Heart right ventricle (tissue), 16 donors: ENCODE measurements around the gene GFI1B. TPM values are rescaled to one million over a fixed set of nuclear protein-coding genes. Genes with fewer than 3 reads are reported as not detected.

Source experiments
- ATAC-seq, 8 donors: fragments of 200-7000 bp; cut with Tn5 transposase; one replicate each; pipeline ENCODE4 v1.9.1; 2020; ENCODE audit warnings: mild to moderate bottlenecking in 8 of 8, moderate library complexity in 8 of 8, moderate number of reproducible peaks in 1 of 8
- DNase-seq, 2 donors: peaks; one replicate each; pipeline ENCODE4 v3.0.0-alpha.2; 2020
- H3K27ac ChIP-seq, 10 donors: fragments of 200-600 bp; sonication (generic) in 2 of 10; one replicate each; pipeline versions ENCODE4 v1.5.0 to v1.8.0; 2020 to 2022; ENCODE audit warnings: mild to moderate bottlenecking in 3 of 10
- H3K27me3 ChIP-seq, 7 donors: fragments of 200-600 bp; one replicate each; pipeline ENCODE4 v1.8.0; 2021 to 2022; ENCODE audit warnings: mild to moderate bottlenecking in 2 of 7
- H3K36me3 ChIP-seq, 9 donors: fragments of 200-600 bp; sonication (generic) in 1 of 9; one replicate each; pipeline versions ENCODE4 v1.5.0 to v1.8.0; 2020 to 2022; ENCODE audit warnings: mild to moderate bottlenecking in 2 of 9
- H3K4me1 ChIP-seq, 9 donors: fragments of 200-600 bp; sonication (generic) in 1 of 9; one replicate each; pipeline versions ENCODE4 v1.5.0 to v1.8.0; 2020 to 2022; ENCODE audit warnings: mild to moderate bottlenecking in 4 of 9
- H3K4me3 ChIP-seq, 10 donors: fragments of 200-600 bp; sonication (generic) in 2 of 10; one replicate each; pipeline versions ENCODE4 v1.5.0 to v1.8.0; 2020 to 2022; ENCODE audit warnings: mild to moderate bottlenecking in 7 of 10, moderate library complexity in 2 of 10
- H3K9me3 ChIP-seq, 11 donors: fragments of 200-600 bp in 10 of 11; sonication (generic) in 2 of 11; one replicate each; pipeline versions ENCODE4 v1.5.0 to v1.8.0; 2013 to 2022; ENCODE audit warnings: mild to moderate bottlenecking in 2 of 11, control low read depth in 1 of 11, moderate library complexity in 1 of 11
- CTCF ChIP-seq, 9 donors: fragments of 200-600 bp; sonication (generic) in 2 of 9; IDR thresholded peaks; one replicate each; pipeline versions ENCODE4 v1.5.0 to v1.8.0; 2021 to 2022; ENCODE audit warnings: antibody characterized with exemption in 9 of 9, mild to moderate bottlenecking in 5 of 9, moderate library complexity in 1 of 9
- WGBS, 2 donors: extraction: QIAGEN DNeasy Blood & Tissue Kit; methylation state at CpG; one replicate each; pipeline ENCODE4 v1.1.7; 2013; ENCODE audit warnings: inconsistent platforms in 1 of 2; 5-methylcytosine and 5-hydroxymethylcytosine counted together
- intact Hi-C, 10 donors: fragments of 100-400 bp; cut with DNase I; formaldehyde crosslinking; loops; one replicate each; pipeline versions ENCODE4 v1.11.1 to v1.14.2; 2022
- polyA plus RNA-seq, 2 donors: library from polyadenylated mRNA; stranded (reverse); fragments of 200-250 nt; gene quantifications; one replicate each; pipeline ENCODE4 v1.2.3, GENCODE V29; 2013
- total RNA-seq, 10 donors: library from RNA; stranded (reverse); fragmentation: NEBNext Ultra II Directional in 3 of 10; extraction: Animal tissue kit (Norgen Biotek cat#: 25700) in 3 of 10; gene quantifications; one replicate each; pipeline versions ENCODE4 v1.2.1 to v1.2.4, GENCODE V29; 2021 to 2023
- donor health status: Arrhythmogenic right ventricular cardiomyopathy.
- donor health status: ischemic (EF 13 %, LVEDD 7.1; RV severe dilation, severe dysfunction).
- donor health status: healthy with polysubstance abuse.
- donor health status: DM: no; HTN: yes; CAD: no.
- donor health status: DM: no; HTN: no; CAD: no.
- donor health status: ischemic (EF 25% LVEDD 6.9; RV normal size, moderate dysfunction).
- donor health status: ischemic (EF 25% LVEDD 5.7; RV mildly dilated, moderate dysfunction).
- donor health status: healthy.
- donor health status: DM: yes; HTN: yes; CAD: no.
- donor health status: Ischemic cardiomyopathy.
- donor health status: ischemic (EF 35%, LVEDD 5.7; RV mildly dilated, moderate dysfunction).
- donor health status: nonischemic (EF 11% LVEDD 7.7; RV severe dilation, severe dysfunction).
- donor health status: DM: yes; HTN: yes; CAD: no.
- donor health status: PGD.
- donor health status: ischemic (EF 29% LVEDD 5.4; RV normal size, mild dysfunction).
- donor health status: nonischemic (EF 23%, LVEDD 6.1; RV moderate dilation, normal function).

The GFI1B gene
- total and polyA plus RNA-seq, 12 donors: 0.06 to 0.49 (median 0.24) TPM; not detected in 4

GRCh38 chr9:132939169-132939568 lies 39.3 kb upstream of the GFI1B start:
- ATAC-seq: no peak
- H3K27me3 ChIP-seq: no peaks in the 10 kb centered on the region
- no peak for TF ChIP-seq CTCF (IDR thresholded peaks at IDR 0.05)
- peak overlapping the region in 1 of 10 donors; percentile 49 for H3K27ac ChIP-seq
- intact Hi-C loops: no loop called here
- no peak for DNase-seq
- no peak overlapping the region for H3K4me3 ChIP-seq
- 92 to 93% methylated on average over 1 of the region's 1 CpG for WGBS, 2 donors
- H3K4me1 ChIP-seq: peaks cover 0 to 66% (median 41%) of the 10 kb centered on the region in 9 donors
- peaks cover 0 to 10% (median 4%) of the 10 kb centered on the region in 9 donors for H3K36me3 ChIP-seq
- no peaks in the 10 kb centered on the region for H3K9me3 ChIP-seq

GRCh38 chr9:132942541-132943182 lies 35.8 kb upstream of the GFI1B start:
- ATAC-seq (no peak), DNase-seq (no peak)
- intact Hi-C loops: loop anchor here in 1 of 10 donors (10.0 kb wide), 1 partner anchor 588 kb away; the partner anchor contains the start of gene SETX
- peak overlapping the region in 7 of 10 donors; percentile 7 to 100 (median 66) for H3K27ac ChIP-seq
- no peaks in the 10 kb centered on the region for H3K36me3 ChIP-seq
- WGBS, 2 donors: 27 to 36% methylated on average over 5 of the region's 5 CpGs
- H3K4me3 ChIP-seq: peak overlapping the region in 5 of 10 donors; percentile 83 to 100 (median 100)
- no peaks in the 10 kb centered on the region for H3K9me3 ChIP-seq
- H3K27me3 ChIP-seq: no peaks in the 10 kb centered on the region
- no peak for TF ChIP-seq CTCF (IDR thresholded peaks at IDR 0.05)
- peaks cover 0 to 74% (median 47%) of the 10 kb centered on the region in 9 donors for H3K4me1 ChIP-seq

- WGBS, 2 donors: 1 to 2% methylated on average over 25 of the region's 25 CpGs
- Histone ChIP-seq H3K27me3 (no peaks in the 10 kb centered on the region), H3K36me3 (no peaks in the 10 kb centered on the region), H3K4me1 (peaks cover 0 to 70% (median 42%) of the 10 kb centered on the region in 9 donors), H3K9me3 (no peaks in the 10 kb centered on the region), H3K4me3 (peak overlapping the region; percentile 73 to 100 (median 99)), H3K27ac (peak overlapping the region; percentile 82 to 100 (median 98))
- DNase-seq (no peak), ATAC-seq (peak in 3 of 8 donors; percentile 1 to 40 (median 3))
- intact Hi-C loops: loop anchor here in 1 of 10 donors (10.0 kb wide), 1 partner anchor 589 kb away; the partner anchor contains the start of gene SETX
- no peak for TF ChIP-seq CTCF (IDR thresholded peaks at IDR 0.05)
Measured at GRCh38 chr9:132943651-132944293, 34.7 kb upstream of the GFI1B start.

GRCh38 chr9:132944294-132945185 lies 34.0 kb upstream of the GFI1B start, which contains the start of gene TSC1:
Gene TSC1, minus strand, starts transcription at chr9:132944616. Its CDS starts 15,744 bp downstream, at chr9:132928872.
- Histone ChIP-seq H3K27ac (peak within 1 kb of the TSS; percentile 82 to 100 (median 98)), H3K9me3 (no peaks in the 10 kb centered on the region), H3K4me3 (peak within 1 kb of the TSS; percentile 73 to 100 (median 99)), H3K27me3 (no peaks in the 10 kb centered on the region), H3K4me1 (peaks cover 0 to 62% (median 35%) of the 10 kb centered on the region in 9 donors), H3K36me3 (no peaks in the 10 kb centered on the region)
- intact Hi-C loops: loop anchor here in 1 of 10 donors (10.0 kb wide), 1 partner anchor 590 kb away; the partner anchor contains the start of gene SETX
- ATAC-seq: peak; percentile 93 to 97 (median 94)
- peak in 1 of 9 donors; percentile 14 for TF ChIP-seq CTCF (IDR thresholded peaks at IDR 0.05)
- 0 to 1% methylated on average over 72 of the region's 72 CpGs for WGBS, 2 donors
- DNase-seq: peak; percentile 97 to 99
